Left renal cortex interstitium (tissue), 4 donors: ENCODE results near the gene HEXIM2. TPM values are rescaled to one million over a fixed set of nuclear protein-coding genes. Genes with fewer than 3 reads are reported as not detected.

ENCODE experiments used
- DNase-seq, 4 donors: peaks; one replicate each; pipeline ENCODE4 v3.0.0-alpha.2; 2013; ENCODE audit warnings: low read depth in 4 of 4, low spot score in 2 of 4, missing footprints in 1 of 4
- polyA plus RNA-seq, 4 donors: library from polyadenylated mRNA; unstranded; fragments of 120-200 nt; gene quantifications; one replicate each; pipeline ENCODE4 v1.2.1, GENCODE V29; 2013; ENCODE audit not compliant: insufficient read length in 4 of 4

The HEXIM2 gene
- polyA plus RNA-seq, 4 donors = 11.8 to 19.8 (median 16.6) TPM

- DNase-seq = no peak
Measured at GRCh38 chr17:45162025-45162687, 481 bp downstream of the HEXIM2 start.

- DNase-seq = no peak
Measured at GRCh38 chr17:45164734-45165269, 3.1 kb downstream of the HEXIM2 start.

- no peak for DNase-seq
Measured at GRCh38 chr17:45168991-45169752, 7.5 kb downstream of the HEXIM2 start.

GRCh38 chr17:45170280-45170930 lies 8.7 kb downstream of the HEXIM2 start:
- DNase-seq = no peak

- DNase-seq = no peak
Measured at GRCh38 chr17:45170931-45171337, 9.3 kb downstream of the HEXIM2 start.

- DNase-seq = no peak
Measured at GRCh38 chr17:45171338-45172231, 9.9 kb downstream of the HEXIM2 start.

- DNase-seq = no peak
Measured at GRCh38 chr17:45172232-45172540, 10.5 kb downstream of the HEXIM2 start.

- DNase-seq = no peak
Measured at GRCh38 chr17:45172541-45173286, 11.0 kb downstream of the HEXIM2 start.

- no peak for DNase-seq
Measured at GRCh38 chr17:45175759-45176115, 14.1 kb downstream of the HEXIM2 start.

GRCh38 chr17:45177563-45177962 lies 15.9 kb downstream of the HEXIM2 start:
- DNase-seq = no peak

GRCh38 chr17:45184144-45184543 lies 22.5 kb downstream of the HEXIM2 start:
- DNase-seq = no peak

- no peak for DNase-seq
Measured at GRCh38 chr17:45186801-45187354, 25.2 kb downstream of the HEXIM2 start.

- no peak for DNase-seq
Measured at GRCh38 chr17:45189009-45189408, 27.3 kb downstream of the HEXIM2 start.

- no peak for DNase-seq
Measured at GRCh38 chr17:45190503-45191255, 29.0 kb downstream of the HEXIM2 start.

GRCh38 chr17:45195424-45195823 lies 33.7 kb downstream of the HEXIM2 start:
- DNase-seq = no peak

- DNase-seq = no peak
Measured at GRCh38 chr17:45197108-45197507, 35.4 kb downstream of the HEXIM2 start.

GRCh38 chr17:45197555-45198334 lies 36.1 kb downstream of the HEXIM2 start:
- peak in 2 of 4 donors; percentile 65 to 81 for DNase-seq

GRCh38 chr17:45200701-45201100 lies 39.0 kb downstream of the HEXIM2 start:
- DNase-seq = no peak
